ENCODE results near the gene DUSP5.
"Not testable (repeated sequence)": the region's sequence is repeated elsewhere in the genome, so short reads cannot be mapped to it uniquely, and the experiment has no call there.

The DUSP5 gene

GRCh38 chr10:110497438-110498086, at the start of gene DUSP5:
Gene DUSP5, plus strand, starts transcription at chr10:110497907. Its CDS starts 215 bp downstream, at chr10:110498122.
- peak; percentile 96 for DNase-seq (ENCODE audit: low spot score)

- DNase-seq (ENCODE audit: low spot score): no peak
These were observed 48.9 kb upstream of the DUSP5 start for GRCh38 chr10:110448682-110449418.

- DNase-seq (ENCODE audit: low spot score): no peak
These were observed 42.3 kb upstream of the DUSP5 start for GRCh38 chr10:110455446-110455845.

- DNase-seq (ENCODE audit: low spot score): peak; percentile 55
These were observed 41.7 kb upstream of the DUSP5 start for GRCh38 chr10:110456046-110456445.

GRCh38 chr10:110456523-110457091, 41.1 kb upstream of the DUSP5 start:
- DNase-seq (ENCODE audit: low spot score): no peak

GRCh38 chr10:110457851-110458250, 39.9 kb upstream of the DUSP5 start:
- peak; percentile 45 for DNase-seq (ENCODE audit: low spot score)

- DNase-seq (ENCODE audit: low spot score): peak; percentile 45
These were observed 39.3 kb upstream of the DUSP5 start for GRCh38 chr10:110458266-110458920.

GRCh38 chr10:110459600-110459999, 38.1 kb upstream of the DUSP5 start:
- no peak for DNase-seq (ENCODE audit: low spot score)

GRCh38 chr10:110460111-110460809, 37.4 kb upstream of the DUSP5 start:
- DNase-seq (ENCODE audit: low spot score): no peak

GRCh38 chr10:110461088-110461487, 36.6 kb upstream of the DUSP5 start:
- DNase-seq (ENCODE audit: low spot score): no peak

GRCh38 chr10:110461530-110461929, 36.2 kb upstream of the DUSP5 start:
- no peak for DNase-seq (ENCODE audit: low spot score)

- DNase-seq (ENCODE audit: low spot score): no peak
These were observed 35.3 kb upstream of the DUSP5 start for GRCh38 chr10:110462166-110463095.

GRCh38 chr10:110468258-110468657, 29.4 kb upstream of the DUSP5 start:
- DNase-seq (ENCODE audit: low spot score): not testable (repeated sequence)

- peak; percentile 1 for DNase-seq (ENCODE audit: low spot score)
These were observed 27.2 kb upstream of the DUSP5 start for GRCh38 chr10:110470541-110470940.

- DNase-seq (ENCODE audit: low spot score): no peak
These were observed 26.1 kb upstream of the DUSP5 start for GRCh38 chr10:110471566-110472139.

GRCh38 chr10:110474017-110474416, 23.7 kb upstream of the DUSP5 start:
- no peak for DNase-seq (ENCODE audit: low spot score)

- no peak for DNase-seq (ENCODE audit: low spot score)
These were observed 22.9 kb upstream of the DUSP5 start for GRCh38 chr10:110474826-110475225.

- DNase-seq (ENCODE audit: low spot score): no peak
These were observed 21.8 kb upstream of the DUSP5 start for GRCh38 chr10:110475722-110476515.

- DNase-seq (ENCODE audit: low spot score): no peak
These were observed 18.0 kb upstream of the DUSP5 start for GRCh38 chr10:110479710-110480109.

GRCh38 chr10:110480387-110480786, 17.3 kb upstream of the DUSP5 start:
- no peak for DNase-seq (ENCODE audit: low spot score)

All from left forelimb (tissue), 1 donor.